ENCODE measurements around the gene TGFBR3.
A peak's percentile ranks its signal among the peaks of the same experiment; 100 is the strongest.

TGFBR3 gene

GRCh38 chr1:91761295-91761721 lies 124.6 kb downstream of the TGFBR3 start:
- no peak for TF ChIP-seq CTCF (IDR thresholded peaks at IDR 0.05; ENCODE audit: low read depth, low read length)
- DNase-seq (ENCODE audit: extremely low read depth, low read depth), result no peak

- TF ChIP-seq CTCF (IDR thresholded peaks at IDR 0.05; ENCODE audit: low read depth, low read length), result no peak
- no peak for DNase-seq (ENCODE audit: extremely low read depth, low read depth)
Observed at GRCh38 chr1:91760512-91760911, 125.4 kb downstream of the TGFBR3 start.

GRCh38 chr1:91759076-91759475 lies 126.9 kb downstream of the TGFBR3 start:
- DNase-seq (ENCODE audit: extremely low read depth, low read depth), result no peak
- TF ChIP-seq CTCF (IDR thresholded peaks at IDR 0.05; ENCODE audit: low read depth, low read length), result no peak

GRCh38 chr1:91757763-91758460 lies 128.0 kb downstream of the TGFBR3 start:
- peak; percentile 42 for DNase-seq (ENCODE audit: extremely low read depth, low read depth)
- no peak for TF ChIP-seq CTCF (IDR thresholded peaks at IDR 0.05; ENCODE audit: low read depth, low read length)

GRCh38 chr1:91755702-91756287 lies 130.2 kb downstream of the TGFBR3 start:
- no peak for DNase-seq (ENCODE audit: extremely low read depth, low read depth)
- TF ChIP-seq CTCF (IDR thresholded peaks at IDR 0.05; ENCODE audit: low read depth, low read length), result no peak

GRCh38 chr1:91754816-91755580 lies 131.0 kb downstream of the TGFBR3 start:
- no peak for TF ChIP-seq CTCF (IDR thresholded peaks at IDR 0.05; ENCODE audit: low read depth, low read length)

GRCh38 chr1:91754348-91754747 lies 131.6 kb downstream of the TGFBR3 start:
- no peak for TF ChIP-seq CTCF (IDR thresholded peaks at IDR 0.05; ENCODE audit: low read depth, low read length)
- DNase-seq (ENCODE audit: extremely low read depth, low read depth), result no peak

More at GRCh38 chr1:91754816-91755580, 131.0 kb downstream of the TGFBR3 start:
- peak; percentile 81 for DNase-seq (ENCODE audit: extremely low read depth, low read depth)
